ENCODE data around the gene LEMD2.

DNA sequence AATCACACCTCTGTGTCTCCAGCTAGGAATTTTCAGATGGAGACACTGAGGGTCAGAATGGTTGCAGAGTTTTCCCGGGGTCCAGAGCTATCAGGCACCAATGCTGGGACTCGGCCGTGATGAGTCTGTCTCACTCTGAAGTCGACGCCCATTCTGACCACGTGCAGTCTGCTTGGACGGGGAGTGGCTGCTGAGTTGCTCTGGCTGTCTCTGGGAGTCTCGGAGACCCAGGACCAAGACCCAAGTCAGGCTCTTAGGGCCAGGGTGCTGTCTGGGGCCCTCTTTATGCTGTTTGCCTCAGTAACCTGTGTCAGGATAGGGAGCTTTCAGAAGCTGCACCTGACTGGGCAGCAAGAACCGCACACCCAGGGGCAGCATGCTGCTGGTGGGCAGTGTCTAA lies 46.8 kb downstream of the LEMD2 start:
- TF ChIP-seq, protein P1, sequence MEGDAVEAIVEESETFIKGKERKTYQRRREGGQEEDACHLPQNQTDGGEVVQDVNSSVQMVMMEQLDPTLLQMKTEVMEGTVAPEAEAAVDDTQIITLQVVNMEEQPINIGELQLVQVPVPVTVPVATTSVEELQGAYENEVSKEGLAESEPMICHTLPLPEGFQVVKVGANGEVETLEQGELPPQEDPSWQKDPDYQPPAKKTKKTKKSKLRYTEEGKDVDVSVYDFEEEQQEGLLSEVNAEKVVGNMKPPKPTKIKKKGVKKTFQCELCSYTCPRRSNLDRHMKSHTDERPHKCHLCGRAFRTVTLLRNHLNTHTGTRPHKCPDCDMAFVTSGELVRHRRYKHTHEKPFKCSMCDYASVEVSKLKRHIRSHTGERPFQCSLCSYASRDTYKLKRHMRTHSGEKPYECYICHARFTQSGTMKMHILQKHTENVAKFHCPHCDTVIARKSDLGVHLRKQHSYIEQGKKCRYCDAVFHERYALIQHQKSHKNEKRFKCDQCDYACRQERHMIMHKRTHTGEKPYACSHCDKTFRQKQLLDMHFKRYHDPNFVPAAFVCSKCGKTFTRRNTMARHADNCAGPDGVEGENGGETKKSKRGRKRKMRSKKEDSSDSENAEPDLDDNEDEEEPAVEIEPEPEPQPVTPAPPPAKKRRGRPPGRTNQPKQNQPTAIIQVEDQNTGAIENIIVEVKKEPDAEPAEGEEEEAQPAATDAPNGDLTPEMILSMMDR (IDR thresholded peaks at IDR 0.05): no peak
- TF ChIP-seq POLR2A (IDR thresholded peaks at IDR 0.05): no peak
